ENCODE data around the gene CACNA2D3. TPM values are rescaled to one million over a fixed set of nuclear protein-coding genes. Genes with fewer than 3 reads are reported as not detected.

Gene CACNA2D3
- total and polyA plus RNA-seq, 4 donors: 0.38 to 2.5 (median 1.1) TPM

- no peak overlapping the region for H3K4me3 ChIP-seq
- 78 to 80% methylated on average over 4 of the region's 4 CpGs for WGBS, 2 donors
These were observed 889.7 kb downstream of the CACNA2D3 start for GRCh38 chr3:55012091-55012490.

GRCh38 chr3:55013145-55013925 lies 891.0 kb downstream of the CACNA2D3 start:
- peak; percentile 54 to 73 (median 72) for DNase-seq
- no peak for TF ChIP-seq CTCF (IDR thresholded peaks at IDR 0.05; ENCODE audit: control extremely low read depth, extremely low read depth)
- Histone ChIP-seq H3K4me3 (no peak overlapping the region), H3K27me3 (ENCODE audit: control insufficient read depth in 3 of 3, insufficient read depth in 3 of 3, low read length in 2 of 3) (no peaks in the 10 kb centered on the region), H3K9ac (ENCODE audit: insufficient read depth in 1 of 2, low read length in 2 of 2) (no peak overlapping the region), H3K27ac (ENCODE audit: low read depth in 1 of 2, low read length in 1 of 2) (no peak overlapping the region), H3K4me1 (ENCODE audit: control insufficient read depth in 5 of 5, insufficient read depth in 5 of 5, low read length in 5 of 5) (peaks cover 0 to 23% (median 0%) of the 10 kb centered on the region in 5 donors), H3K9me3 (ENCODE audit: control insufficient read depth in 4 of 4, insufficient read depth in 3 of 4, low read length in 3 of 4) (no peaks in the 10 kb centered on the region), H3K36me3 (ENCODE audit: control insufficient read depth in 4 of 4, insufficient read depth in 4 of 4, low read length in 4 of 4) (no peaks in the 10 kb centered on the region)
- ATAC-seq (ENCODE audit: insufficient read depth, low FRiP score): no peak
- 67 to 74% methylated on average over 5 of the region's 5 CpGs for WGBS, 2 donors

More at GRCh38 chr3:55012091-55012490, 889.7 kb downstream of the CACNA2D3 start:
- no peaks in the 10 kb centered on the region for H3K36me3 ChIP-seq (ENCODE audit: control insufficient read depth in 4 of 4, insufficient read depth in 4 of 4, low read length in 4 of 4)
- H3K27me3 ChIP-seq (ENCODE audit: control insufficient read depth in 3 of 3, insufficient read depth in 3 of 3, low read length in 2 of 3): no peaks in the 10 kb centered on the region
- ATAC-seq (ENCODE audit: insufficient read depth, low FRiP score) (no peak), DNase-seq (no peak)
- no peak for TF ChIP-seq CTCF (IDR thresholded peaks at IDR 0.05; ENCODE audit: control extremely low read depth, extremely low read depth)
- H3K9ac ChIP-seq (ENCODE audit: insufficient read depth in 1 of 2, low read length in 2 of 2): no peak overlapping the region
- H3K9me3 ChIP-seq (ENCODE audit: control insufficient read depth in 4 of 4, insufficient read depth in 3 of 4, low read length in 3 of 4): no peaks in the 10 kb centered on the region
- H3K4me1 ChIP-seq (ENCODE audit: control insufficient read depth in 5 of 5, insufficient read depth in 5 of 5, low read length in 5 of 5): peaks cover 0 to 16% (median 0%) of the 10 kb centered on the region in 5 donors
- no peak overlapping the region for H3K27ac ChIP-seq (ENCODE audit: low read depth in 1 of 2, low read length in 1 of 2)

- Histone ChIP-seq H3K9ac (ENCODE audit: insufficient read depth in 1 of 2, low read length in 2 of 2) (no peak overlapping the region), H3K4me3 (no peak overlapping the region)
- no peak for ATAC-seq (ENCODE audit: insufficient read depth, low FRiP score)
These were observed 891.7 kb downstream of the CACNA2D3 start for GRCh38 chr3:55014081-55014480.

More at GRCh38 chr3:55014081-55014480, 891.7 kb downstream of the CACNA2D3 start:
- no peak for TF ChIP-seq CTCF (IDR thresholded peaks at IDR 0.05; ENCODE audit: control extremely low read depth, extremely low read depth)
- Histone ChIP-seq H3K27ac (ENCODE audit: low read depth in 1 of 2, low read length in 1 of 2) (no peak overlapping the region), H3K4me1 (ENCODE audit: control insufficient read depth in 5 of 5, insufficient read depth in 5 of 5, low read length in 5 of 5) (peaks cover 0 to 24% (median 0%) of the 10 kb centered on the region in 5 donors), H3K9me3 (ENCODE audit: control insufficient read depth in 4 of 4, insufficient read depth in 3 of 4, low read length in 3 of 4) (no peaks in the 10 kb centered on the region), H3K27me3 (ENCODE audit: control insufficient read depth in 3 of 3, insufficient read depth in 3 of 3, low read length in 2 of 3) (no peaks in the 10 kb centered on the region), H3K36me3 (ENCODE audit: control insufficient read depth in 4 of 4, insufficient read depth in 4 of 4, low read length in 4 of 4) (no peaks in the 10 kb centered on the region)
- 67 to 75% methylated on average over 4 of the region's 4 CpGs for WGBS, 2 donors
- no peak for DNase-seq
